ENCODE results near the gene ADGRG3.

GRCh38 chr16:57706717-57707116 is 38.6 kb downstream of the ADGRG3 start:
- TF ChIP-seq POLR2AphosphoS5 (IDR thresholded peaks at IDR 0.05; ENCODE audit: low read depth, low read length): no peak
- no peak for TF ChIP-seq TAF1 (IDR thresholded peaks at IDR 0.05; ENCODE audit: borderline replicate concordance, low read depth, low read length)
- no peak for TF ChIP-seq POLR2A (IDR thresholded peaks at IDR 0.05; ENCODE audit: low read depth, low read length)

All from GM12892 (cell line).